ENCODE measurements around the gene ZNF37A.

ZNF37A gene

DNA sequence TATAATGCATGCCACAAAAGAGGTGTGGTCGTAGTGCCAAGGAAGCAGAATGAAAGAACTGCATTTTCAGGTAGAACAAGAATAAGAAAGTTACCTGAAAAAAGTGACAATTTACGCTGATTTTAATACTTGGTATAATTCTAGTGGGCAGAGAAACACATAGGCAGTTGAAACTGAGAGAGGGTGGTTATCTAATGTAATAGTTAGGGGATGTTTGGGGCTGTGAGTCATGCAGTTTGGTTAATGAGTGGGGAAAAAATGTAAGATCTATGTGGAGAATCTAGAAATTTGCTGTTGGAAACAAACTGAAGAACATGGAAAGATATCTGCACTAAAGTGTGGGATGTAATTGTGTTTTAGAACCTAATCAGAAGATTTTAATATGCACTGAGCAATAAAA lies 33.7 kb downstream of the ZNF37A start:
- Histone ChIP-seq H3K27me3 (ENCODE audit: insufficient read depth, low read length, poor library complexity, severe bottlenecking) (no peaks in the 10 kb centered on the region), H4K20me1 (ENCODE audit: insufficient read depth, low read length, poor library complexity, severe bottlenecking) (no peaks in the 10 kb centered on the region), H3K79me2 (ENCODE audit: insufficient read depth, low read length) (no peaks in the 10 kb centered on the region), H3K4me3 (ENCODE audit: low read length, poor library complexity, severe bottlenecking) (no peak overlapping the region), H3K4me1 (ENCODE audit: insufficient read depth, low read length, poor library complexity, severe bottlenecking) (no peaks in the 10 kb centered on the region), H3K36me3 (ENCODE audit: insufficient read depth, low read length) (no peaks in the 10 kb centered on the region), H3K9ac (ENCODE audit: low read depth, low read length, poor library complexity, severe bottlenecking) (no peak overlapping the region), H2AFZ (ENCODE audit: low read length) (no peak overlapping the region), H3F3A (ENCODE audit: low read depth) (no peaks in the 10 kb centered on the region), H3K4me2 (ENCODE audit: low read depth, low read length, poor library complexity, severe bottlenecking) (no peak overlapping the region), H3K9me2 (replicated peaks; ENCODE audit: low read depth, low read length) (no peaks in the 10 kb centered on the region), H3K9me3 (ENCODE audit: insufficient read depth, low read depth, low read length) (peaks cover 13% of the 10 kb centered on the region)
- no peak for TF ChIP-seq EZH2phosphoT487 (IDR thresholded peaks at IDR 0.05; ENCODE audit: borderline replicate concordance)
- TF ChIP-seq, protein P1, sequence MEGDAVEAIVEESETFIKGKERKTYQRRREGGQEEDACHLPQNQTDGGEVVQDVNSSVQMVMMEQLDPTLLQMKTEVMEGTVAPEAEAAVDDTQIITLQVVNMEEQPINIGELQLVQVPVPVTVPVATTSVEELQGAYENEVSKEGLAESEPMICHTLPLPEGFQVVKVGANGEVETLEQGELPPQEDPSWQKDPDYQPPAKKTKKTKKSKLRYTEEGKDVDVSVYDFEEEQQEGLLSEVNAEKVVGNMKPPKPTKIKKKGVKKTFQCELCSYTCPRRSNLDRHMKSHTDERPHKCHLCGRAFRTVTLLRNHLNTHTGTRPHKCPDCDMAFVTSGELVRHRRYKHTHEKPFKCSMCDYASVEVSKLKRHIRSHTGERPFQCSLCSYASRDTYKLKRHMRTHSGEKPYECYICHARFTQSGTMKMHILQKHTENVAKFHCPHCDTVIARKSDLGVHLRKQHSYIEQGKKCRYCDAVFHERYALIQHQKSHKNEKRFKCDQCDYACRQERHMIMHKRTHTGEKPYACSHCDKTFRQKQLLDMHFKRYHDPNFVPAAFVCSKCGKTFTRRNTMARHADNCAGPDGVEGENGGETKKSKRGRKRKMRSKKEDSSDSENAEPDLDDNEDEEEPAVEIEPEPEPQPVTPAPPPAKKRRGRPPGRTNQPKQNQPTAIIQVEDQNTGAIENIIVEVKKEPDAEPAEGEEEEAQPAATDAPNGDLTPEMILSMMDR (conservative IDR thresholded peaks at IDR 0.05; ENCODE audit: low read length), result no peak

DNA sequence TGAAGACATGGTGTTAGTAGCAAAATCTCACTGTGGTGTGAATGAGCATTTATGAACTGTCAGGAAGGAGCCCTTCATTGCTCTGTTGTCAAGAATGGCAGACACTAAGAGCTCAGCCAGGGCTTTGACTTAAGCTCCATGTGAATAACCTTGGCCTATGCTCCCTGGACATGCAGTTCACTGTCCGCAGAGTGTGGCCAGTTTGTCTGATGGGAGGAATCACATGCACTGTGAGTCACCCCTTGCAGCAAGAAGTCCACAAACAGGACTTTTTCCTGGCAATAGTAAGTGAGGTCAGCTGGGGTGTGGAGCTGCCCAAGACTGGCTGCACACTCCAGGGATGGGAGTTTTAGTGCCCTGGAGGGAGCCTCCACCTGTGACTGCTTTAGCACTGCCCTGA lies 49.5 kb downstream of the ZNF37A start:
- Histone ChIP-seq H3K9me3 (ENCODE audit: insufficient read depth, low read depth, low read length) (no peaks in the 10 kb centered on the region), H2AFZ (ENCODE audit: low read length) (no peak overlapping the region), H3K4me2 (ENCODE audit: low read depth, low read length, poor library complexity, severe bottlenecking) (no peak overlapping the region), H3K36me3 (ENCODE audit: insufficient read depth, low read length) (no peaks in the 10 kb centered on the region), H3K79me2 (ENCODE audit: insufficient read depth, low read length) (no peaks in the 10 kb centered on the region), H3K4me3 (ENCODE audit: low read length, poor library complexity, severe bottlenecking) (no peak overlapping the region), H3K27me3 (ENCODE audit: insufficient read depth, low read length, poor library complexity, severe bottlenecking) (no peaks in the 10 kb centered on the region), H3F3A (ENCODE audit: low read depth) (no peaks in the 10 kb centered on the region), H3K9me2 (replicated peaks; ENCODE audit: low read depth, low read length) (no peaks in the 10 kb centered on the region), H4K20me1 (ENCODE audit: insufficient read depth, low read length, poor library complexity, severe bottlenecking) (no peaks in the 10 kb centered on the region), H3K9ac (ENCODE audit: low read depth, low read length, poor library complexity, severe bottlenecking) (no peak overlapping the region), H3K4me1 (ENCODE audit: insufficient read depth, low read length, poor library complexity, severe bottlenecking) (no peaks in the 10 kb centered on the region)
- TF ChIP-seq, protein P1 (conservative IDR thresholded peaks at IDR 0.05; ENCODE audit: low read length), result no peak
- TF ChIP-seq EZH2phosphoT487 (IDR thresholded peaks at IDR 0.05; ENCODE audit: borderline replicate concordance), result no peak

DNA sequence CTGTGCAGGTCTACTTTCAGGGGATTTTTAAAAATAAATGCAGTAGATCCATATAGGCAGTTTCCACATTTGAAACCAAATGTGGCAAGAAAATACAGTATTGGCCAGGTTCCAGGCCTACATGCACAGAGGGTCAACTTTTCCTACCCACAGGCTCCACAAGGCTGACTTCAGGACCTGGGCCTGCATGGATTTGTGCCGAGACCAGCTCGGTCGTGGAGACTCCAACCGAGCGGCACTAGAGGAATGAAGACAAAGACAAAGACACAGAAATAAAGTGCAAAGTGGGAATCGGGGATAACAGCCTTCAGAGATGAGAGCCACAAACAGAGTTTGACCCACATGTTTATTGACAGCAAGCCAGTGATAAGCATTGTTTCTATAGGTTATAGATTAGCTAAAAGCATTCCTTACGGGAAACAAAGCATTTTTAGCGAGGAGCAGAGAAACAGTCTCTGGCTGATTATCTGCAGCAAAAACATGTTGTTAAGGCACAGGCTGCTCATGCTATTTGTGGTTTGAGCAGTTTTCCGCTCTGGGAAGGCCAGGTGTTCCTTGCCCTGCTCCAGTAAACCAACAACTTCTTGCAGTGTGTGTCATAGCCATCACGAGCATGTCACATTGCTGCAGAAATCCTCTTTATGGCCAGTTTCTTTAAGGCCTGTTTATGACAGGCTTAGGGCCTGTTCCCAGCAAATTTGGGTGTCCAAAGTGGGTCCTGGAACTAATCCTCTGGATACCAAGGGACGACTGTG lies 52.6 kb downstream of the ZNF37A start:
- Histone ChIP-seq H3K9ac (ENCODE audit: low read depth, low read length, poor library complexity, severe bottlenecking) (no peak overlapping the region), H3K27me3 (ENCODE audit: insufficient read depth, low read length, poor library complexity, severe bottlenecking) (no peaks in the 10 kb centered on the region)
- no peak for TF ChIP-seq EZH2phosphoT487 (IDR thresholded peaks at IDR 0.05; ENCODE audit: borderline replicate concordance)
- TF ChIP-seq, protein P1 (conservative IDR thresholded peaks at IDR 0.05; ENCODE audit: low read length), result no peak

More for the DNA sequence above, 52.6 kb downstream of the ZNF37A start:
- Histone ChIP-seq H3K4me1 (ENCODE audit: insufficient read depth, low read length, poor library complexity, severe bottlenecking) (no peaks in the 10 kb centered on the region), H3K9me3 (ENCODE audit: insufficient read depth, low read depth, low read length) (no peaks in the 10 kb centered on the region), H2AFZ (ENCODE audit: low read length) (no peak overlapping the region), H3K4me2 (ENCODE audit: low read depth, low read length, poor library complexity, severe bottlenecking) (no peak overlapping the region), H3K79me2 (ENCODE audit: insufficient read depth, low read length) (no peaks in the 10 kb centered on the region), H3K36me3 (ENCODE audit: insufficient read depth, low read length) (no peaks in the 10 kb centered on the region), H3K9me2 (replicated peaks; ENCODE audit: low read depth, low read length) (no peaks in the 10 kb centered on the region), H3K4me3 (ENCODE audit: low read length, poor library complexity, severe bottlenecking) (no peak overlapping the region), H3F3A (ENCODE audit: low read depth) (no peaks in the 10 kb centered on the region), H4K20me1 (ENCODE audit: insufficient read depth, low read length, poor library complexity, severe bottlenecking) (no peaks in the 10 kb centered on the region)
